ENCODE results near the gene SGCD.
A peak's percentile ranks its signal among the peaks of the same experiment; 100 is the strongest.

Gene SGCD

GRCh38 chr5:156812959-156813358, 486.0 kb downstream of the SGCD start:
- DNase-seq: no peak

GRCh38 chr5:156815988-156816599, 489.1 kb downstream of the SGCD start:
- peak; percentile 6 for DNase-seq

All from stimulated activated CD4-positive, alpha-beta T cell treated with anti-CD3 and anti-CD28 coated beads, Interleukin-4, amount 100 ng/mL, for 1 hour (primary cell).